Endodermal cell (in vitro differentiated cells): Measurements from ENCODE around the gene TNFRSF19. TPM values are rescaled to one million over a fixed set of nuclear protein-coding genes. Genes with fewer than 3 reads are reported as not detected.
"Not testable (repeated sequence)": the region's sequence is repeated elsewhere in the genome, so short reads cannot be mapped to it uniquely, and the experiment has no call there.

Experiments used
- DNase-seq: peaks from one replicate; pipeline ENCODE4 v3.0.0-alpha.2; 2017
- H3K27ac ChIP-seq: 2 replicates; pipeline ENCODE4 v1.5.1; 2013; ENCODE audit warnings: mild to moderate bottlenecking, low read depth, low read length, moderate library complexity
- H3K27me3 ChIP-seq: 2 replicates; pipeline ENCODE4 v1.6.1; 2013; ENCODE audit warnings: mild to moderate bottlenecking, low read length, moderate library complexity; ENCODE audit not compliant: insufficient read depth, control insufficient read depth, poor library complexity, severe bottlenecking
- H3K36me3 ChIP-seq: 2 replicates; pipeline ENCODE4 v1.7.0; 2013; ENCODE audit warnings: mild to moderate bottlenecking, low read length, moderate library complexity; ENCODE audit not compliant: control insufficient read depth, insufficient read depth
- H3K4me1 ChIP-seq: one replicate; pipeline ENCODE4 v1.7.0; 2013; ENCODE audit warnings: low read length; ENCODE audit not compliant: control insufficient read depth, insufficient read depth
- H3K4me3 ChIP-seq: 2 replicates; pipeline ENCODE4 v1.5.1; 2013; ENCODE audit warnings: mild to moderate bottlenecking, low read length, moderate library complexity
- H3K9ac ChIP-seq: 2 replicates; pipeline ENCODE4 v1.6.1; 2013; ENCODE audit warnings: mild to moderate bottlenecking, low read length, moderate library complexity; ENCODE audit not compliant: poor library complexity, severe bottlenecking; ENCODE audit errors: extremely low read depth
- H3K9me3 ChIP-seq: 2 replicates; pipeline ENCODE4 v1.6.1; 2013; ENCODE audit warnings: mild to moderate bottlenecking, low read length, moderate library complexity; ENCODE audit not compliant: control insufficient read depth
- H3K27ac Mint-ChIP-seq: 2 replicates; pipeline ENCODE4 v1.8.0; 2020; ENCODE audit warnings: mixed read lengths
- H3K27me3 Mint-ChIP-seq: 2 replicates; pipeline ENCODE4 v1.8.0; 2021; ENCODE audit warnings: mild to moderate bottlenecking, mixed read lengths; ENCODE audit not compliant: insufficient read depth
- H3K36me3 Mint-ChIP-seq: 2 replicates; pipeline ENCODE4 v1.8.0; 2020; ENCODE audit warnings: low read depth, mixed read lengths
- H3K4me1 Mint-ChIP-seq: 2 replicates; pipeline ENCODE4 v1.8.0; 2020; ENCODE audit warnings: mixed read lengths
- H3K4me3 Mint-ChIP-seq: 2 replicates; pipeline ENCODE4 v1.8.0; 2020; ENCODE audit warnings: mild to moderate bottlenecking, moderate library complexity, mixed read lengths
- H3K9me3 Mint-ChIP-seq: 2 replicates; pipeline ENCODE4 v1.8.0; 2020; ENCODE audit warnings: mild to moderate bottlenecking, mixed read lengths
- WGBS, 2 experiments: methylation state at CpG; one replicate each; pipeline versions ENCODE4 v1.1.5 to v1.1.7; 2013; ENCODE audit warnings: missing lambda C conversion rate in 2 of 2, mixed read lengths in 1 of 2; ENCODE audit not compliant: insufficient coverage in 1 of 2, insufficient read length in 1 of 2; 5-methylcytosine and 5-hydroxymethylcytosine counted together
- total RNA-seq, 2 donors: library from RNA; stranded (reverse); fragmentation: NEBNext Ultra II Directional in 1 of 2; extraction: Animal tissue kit (Norgen Biotek cat#: 25700) in 1 of 2; gene quantifications; 2 replicates in 1 of 2; 3 replicates in 1 of 2; pipeline ENCODE4 v1.2.1, GENCODE V29; 2021
- TF ChIP-seq, protein P1 (sequence below): fragments of 200-600 bp; sonication (generic); conservative IDR thresholded peaks from 2 replicates; pipeline ENCODE4 v1.5.0; 2021; ENCODE audit warnings: antibody characterized with exemption, mild to moderate bottlenecking

TNFRSF19 gene
- total RNA-seq, 2 donors from 2014 or later, result 9.2 to 13.0 TPM

DNA sequence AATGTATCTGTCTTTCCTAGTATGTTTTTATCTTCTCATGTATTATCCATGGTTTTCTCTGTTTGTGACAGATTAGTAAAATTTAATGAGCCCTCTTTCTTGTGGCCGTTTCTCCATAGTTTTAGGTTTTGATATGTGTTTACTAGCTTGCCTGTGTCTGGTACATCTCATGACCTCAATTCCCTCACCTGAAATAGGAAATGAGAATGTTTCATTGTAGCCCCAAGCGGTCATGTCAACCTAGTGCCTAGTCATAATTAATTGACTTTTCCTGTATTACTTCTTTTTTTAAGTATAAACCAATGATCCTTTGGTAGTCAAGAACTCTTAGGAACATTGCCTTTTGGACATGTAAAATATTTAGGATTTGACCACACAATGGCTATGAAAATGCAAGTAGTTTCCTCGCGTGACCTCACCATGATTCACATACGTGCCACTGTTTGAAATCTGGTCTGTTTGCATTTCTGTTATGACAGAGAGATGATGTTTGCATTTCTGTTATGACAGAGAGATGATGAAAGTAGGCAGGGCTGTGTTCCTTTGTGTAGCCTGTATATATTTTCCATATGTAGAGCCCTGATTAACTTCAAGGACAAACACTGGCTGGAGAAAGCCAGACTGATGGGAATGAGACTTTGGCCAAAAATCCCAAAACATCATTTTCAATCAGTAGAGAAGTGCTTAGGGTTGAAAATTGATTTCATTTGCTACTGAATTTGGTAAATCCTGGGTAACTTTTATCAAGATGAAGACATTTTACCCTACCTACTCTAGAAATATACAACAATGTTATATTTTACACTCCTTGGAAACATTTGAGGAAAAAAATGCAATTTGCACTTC, 104.8 kb downstream of the TNFRSF19 start:
- H3K27ac ChIP-seq, result no peak overlapping the region
- 91 to 92% methylated on average over 3 to 4 of the region's 5 CpGs for WGBS, 2 experiments
- no peak overlapping the region for H3K27ac Mint-ChIP-seq
- H3K4me3 Mint-ChIP-seq, result no peak overlapping the region
- no peaks in the 10 kb centered on the region for H3K27me3 Mint-ChIP-seq
- peaks cover 4% of the 10 kb centered on the region for H3K36me3 ChIP-seq
- no peak overlapping the region for H3K9ac ChIP-seq
- no peak overlapping the region for H3K4me3 ChIP-seq
- H3K4me1 ChIP-seq, result no peaks in the 10 kb centered on the region
- peaks cover 10% of the 10 kb centered on the region for H3K36me3 Mint-ChIP-seq
- no peaks in the 10 kb centered on the region for H3K27me3 ChIP-seq
- peaks cover 12% of the 10 kb centered on the region for H3K9me3 ChIP-seq
- no peak for DNase-seq
- H3K4me1 Mint-ChIP-seq, result peaks cover 6% of the 10 kb centered on the region
- TF ChIP-seq, protein P1, sequence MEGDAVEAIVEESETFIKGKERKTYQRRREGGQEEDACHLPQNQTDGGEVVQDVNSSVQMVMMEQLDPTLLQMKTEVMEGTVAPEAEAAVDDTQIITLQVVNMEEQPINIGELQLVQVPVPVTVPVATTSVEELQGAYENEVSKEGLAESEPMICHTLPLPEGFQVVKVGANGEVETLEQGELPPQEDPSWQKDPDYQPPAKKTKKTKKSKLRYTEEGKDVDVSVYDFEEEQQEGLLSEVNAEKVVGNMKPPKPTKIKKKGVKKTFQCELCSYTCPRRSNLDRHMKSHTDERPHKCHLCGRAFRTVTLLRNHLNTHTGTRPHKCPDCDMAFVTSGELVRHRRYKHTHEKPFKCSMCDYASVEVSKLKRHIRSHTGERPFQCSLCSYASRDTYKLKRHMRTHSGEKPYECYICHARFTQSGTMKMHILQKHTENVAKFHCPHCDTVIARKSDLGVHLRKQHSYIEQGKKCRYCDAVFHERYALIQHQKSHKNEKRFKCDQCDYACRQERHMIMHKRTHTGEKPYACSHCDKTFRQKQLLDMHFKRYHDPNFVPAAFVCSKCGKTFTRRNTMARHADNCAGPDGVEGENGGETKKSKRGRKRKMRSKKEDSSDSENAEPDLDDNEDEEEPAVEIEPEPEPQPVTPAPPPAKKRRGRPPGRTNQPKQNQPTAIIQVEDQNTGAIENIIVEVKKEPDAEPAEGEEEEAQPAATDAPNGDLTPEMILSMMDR, result no peak
- H3K9me3 Mint-ChIP-seq, result peaks cover 28% of the 10 kb centered on the region

DNA sequence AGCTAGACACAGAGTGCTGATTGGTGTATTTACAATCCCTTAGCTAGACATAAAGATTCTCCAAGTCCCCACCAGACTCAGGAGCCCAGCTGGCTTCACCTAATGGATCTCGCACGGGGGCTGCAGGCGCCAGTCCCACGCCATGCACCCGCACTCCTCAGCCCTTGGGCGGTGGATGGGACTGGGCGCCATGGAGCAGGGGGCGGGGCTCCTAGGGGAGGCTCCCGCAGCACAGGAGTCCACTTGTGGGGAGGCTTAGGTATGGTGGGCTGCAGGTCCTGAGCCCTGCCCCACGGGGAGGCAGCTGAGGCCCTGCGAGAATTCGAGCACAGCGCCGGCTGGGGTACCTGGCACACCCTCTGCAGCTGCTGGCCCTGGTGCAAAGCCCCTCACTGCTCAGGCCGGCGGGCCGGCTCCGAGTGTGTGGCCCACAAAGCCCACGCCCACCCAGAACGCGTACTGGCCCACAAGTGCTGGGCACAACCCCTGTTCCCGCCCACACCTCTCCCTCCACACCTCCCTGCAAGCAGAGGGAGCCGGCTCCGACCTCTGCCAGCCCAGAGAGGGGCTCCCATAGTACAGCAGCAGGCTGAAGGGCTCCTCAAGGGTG, 107.6 kb downstream of the TNFRSF19 start:
- H3K36me3 Mint-ChIP-seq, H3K4me1 ChIP-seq, H3K4me3 ChIP-seq, H3K4me1 Mint-ChIP-seq, H3K27ac ChIP-seq, DNase-seq, H3K27me3 Mint-ChIP-seq, H3K4me3 Mint-ChIP-seq, H3K27ac Mint-ChIP-seq, H3K36me3 ChIP-seq, H3K27me3 ChIP-seq, H3K9ac ChIP-seq: not testable (repeated sequence)
- 94 to 95% methylated on average over 8 to 24 of the region's 24 CpGs for WGBS, 2 experiments
- H3K9me3 Mint-ChIP-seq, result peaks cover 32% of the 10 kb centered on the region
- peaks cover 14% of the 10 kb centered on the region for H3K9me3 ChIP-seq

DNA sequence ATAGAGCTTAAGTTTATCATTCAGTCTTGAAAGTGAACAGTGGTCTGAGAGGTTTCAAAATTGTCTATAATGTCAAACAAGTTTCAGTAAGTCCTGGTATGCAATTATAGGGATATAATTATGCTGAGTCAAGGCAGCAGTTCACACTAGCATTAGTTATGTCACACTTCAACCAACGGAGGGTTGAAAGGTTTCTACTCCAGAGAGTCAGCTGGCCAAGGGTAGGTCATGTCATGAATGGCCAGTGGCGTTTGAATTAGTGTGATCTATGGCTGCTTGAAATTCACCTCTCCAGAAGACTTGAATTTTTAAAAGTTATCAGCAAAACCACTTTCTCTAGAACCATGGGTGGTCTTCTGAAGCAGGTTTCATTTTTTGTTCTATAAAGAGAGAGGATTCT, 108.6 kb downstream of the TNFRSF19 start:
- Mint-ChIP-seq H3K4me3 (no peak overlapping the region), H3K27ac (no peak overlapping the region), H3K4me1 (peaks cover 2% of the 10 kb centered on the region), H3K9me3 (peaks cover 41% of the 10 kb centered on the region), H3K36me3 (peaks cover 10% of the 10 kb centered on the region), H3K27me3 (no peaks in the 10 kb centered on the region)
- WGBS, 2 experiments, result 97 to 100% methylated on average over 1 to 2 of the region's 2 CpGs
- Histone ChIP-seq H3K36me3 (peaks cover 4% of the 10 kb centered on the region), H3K27ac (no peak overlapping the region), H3K4me1 (no peaks in the 10 kb centered on the region), H3K9me3 (peaks cover 24% of the 10 kb centered on the region), H3K27me3 (no peaks in the 10 kb centered on the region), H3K4me3 (no peak overlapping the region), H3K9ac (no peak overlapping the region)
- TF ChIP-seq, protein P1, result no peak
- DNase-seq, result no peak
